NCI-H1436 treated with DMSO at 0.1 percent for 48 hours (cell line): ENCODE results near the gene HOMER2.

ENCODE experiments used
- DNase-seq: peaks from one replicate; lab custom pipeline; 2025; lab: John Stamatoyannopoulos, UW

Gene HOMER2

DNA sequence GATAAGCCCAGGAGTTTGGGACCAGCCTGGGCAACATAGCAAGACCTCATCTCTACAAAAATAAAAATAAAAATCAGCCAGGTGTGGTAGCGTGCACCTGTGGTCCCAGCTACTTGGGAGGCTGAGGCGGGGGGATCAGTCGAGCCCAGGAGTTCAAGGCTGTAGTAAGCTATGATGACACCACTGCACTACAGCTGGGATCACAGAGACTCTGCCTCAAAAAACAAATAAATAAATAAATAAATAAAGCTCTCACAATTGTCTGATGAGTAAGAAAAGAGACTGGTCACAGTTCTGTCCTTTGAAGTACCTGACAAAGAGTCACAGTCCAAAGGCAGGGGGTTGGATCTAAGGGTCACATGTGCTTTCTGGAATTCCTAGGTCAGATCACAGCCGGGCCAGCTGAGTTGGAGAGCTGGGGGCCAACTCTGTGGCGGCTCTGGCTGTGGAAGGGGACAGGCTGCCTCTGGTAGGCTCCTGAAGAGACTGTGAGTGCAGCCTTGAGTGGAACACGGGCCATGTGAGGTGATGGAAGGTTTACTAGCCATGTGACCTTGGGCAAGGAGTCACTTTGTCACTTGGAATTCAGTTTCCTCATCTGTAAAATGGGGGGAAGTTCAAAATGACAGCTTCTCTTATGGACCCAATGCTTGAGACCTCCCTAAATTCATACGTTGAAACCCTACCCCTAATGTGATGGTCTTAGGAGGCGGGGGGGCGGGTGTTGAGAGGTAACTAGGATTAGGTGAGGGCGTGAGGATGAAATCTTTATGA is 95.9 kb downstream of the HOMER2 start:
- no peak for DNase-seq

DNA sequence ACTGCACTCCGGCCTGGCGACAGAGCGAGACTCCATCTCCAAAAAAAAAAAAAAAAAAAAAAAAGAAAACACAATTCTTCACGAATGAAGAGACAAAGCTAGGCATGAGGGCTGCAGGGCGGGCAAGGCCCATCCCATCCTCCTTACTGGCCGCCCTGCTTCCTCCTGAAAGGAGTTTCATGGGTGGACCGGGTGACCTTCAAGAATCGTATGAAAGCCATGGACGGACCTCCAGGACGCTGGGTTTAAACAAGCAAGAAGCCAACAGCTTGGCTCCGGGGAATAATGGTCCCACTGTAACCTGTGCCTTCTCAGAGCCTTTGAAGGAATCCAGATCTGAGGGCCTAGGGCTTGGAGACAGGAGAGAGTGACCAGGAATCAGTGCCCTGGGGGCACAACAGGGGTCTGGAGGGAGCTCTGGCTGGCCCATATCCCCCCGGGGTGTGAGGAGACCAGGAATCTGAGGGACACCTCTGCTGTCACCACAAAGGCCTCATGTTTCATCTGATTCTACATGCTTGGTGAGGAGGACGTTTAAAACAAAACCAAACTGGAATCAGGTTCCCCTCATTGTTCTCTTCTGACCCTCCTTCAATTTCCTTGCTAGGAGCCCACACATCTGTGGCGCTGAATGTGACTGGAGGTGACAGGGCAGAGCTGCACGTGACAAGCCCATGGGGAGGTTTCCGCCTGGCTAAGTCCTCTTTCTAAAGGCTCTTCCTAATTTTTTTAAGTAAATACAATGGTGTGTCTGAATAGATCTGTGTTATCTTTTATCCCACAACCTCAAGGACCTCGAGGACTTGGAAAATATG is 97.0 kb downstream of the HOMER2 start:
- no peak for DNase-seq

DNA sequence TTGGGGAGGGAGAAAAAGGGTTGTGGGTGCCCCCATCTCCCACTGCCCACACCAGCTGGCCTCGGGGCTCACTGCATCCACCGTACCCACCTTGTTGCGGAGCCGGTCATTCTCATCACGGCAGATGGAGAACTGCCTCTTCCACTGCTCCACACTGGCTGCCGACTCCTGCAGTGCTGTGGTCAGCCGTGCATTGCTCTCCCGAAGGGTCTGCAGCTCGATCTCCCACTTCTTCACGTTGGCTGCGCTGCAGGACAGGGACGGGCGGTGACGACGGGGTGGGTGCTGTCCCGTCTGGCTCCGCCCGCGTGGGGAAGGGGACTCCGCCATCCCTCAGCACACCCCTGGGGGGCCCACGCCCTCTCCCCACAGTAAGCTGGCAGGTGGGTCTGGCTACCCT is 98.0 kb downstream of the HOMER2 start:
- DNase-seq, result no peak

DNA sequence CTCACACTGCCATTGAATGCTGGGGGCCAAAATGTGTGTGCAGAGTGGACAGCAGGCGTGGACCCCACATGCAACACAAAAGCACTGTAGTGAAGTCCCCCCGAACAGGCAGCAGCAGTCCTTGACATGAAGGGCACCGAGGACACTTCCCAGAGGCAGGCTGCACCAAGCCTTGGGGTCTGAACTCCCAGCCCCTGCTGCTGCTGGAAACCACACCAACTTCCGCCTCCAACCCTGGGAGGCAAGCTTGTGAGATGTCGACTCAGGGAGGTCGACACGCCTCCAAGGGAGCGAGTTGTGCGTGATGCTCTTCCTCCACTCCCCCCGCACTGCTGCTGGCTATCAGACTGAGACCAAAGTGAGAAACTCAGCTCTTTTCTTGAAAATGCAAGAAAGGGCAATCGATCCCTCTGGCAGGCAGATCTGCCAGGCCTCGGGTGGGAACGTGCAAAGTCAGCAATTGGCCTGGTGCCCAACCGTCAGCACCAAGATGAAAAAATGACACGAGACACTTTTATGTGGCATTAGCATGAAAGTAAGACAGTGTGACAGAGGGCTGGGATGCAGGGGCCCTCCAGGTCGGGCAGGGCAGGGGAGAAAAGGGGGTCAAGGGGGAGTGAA is 99.5 kb downstream of the HOMER2 start:
- no peak for DNase-seq

DNA sequence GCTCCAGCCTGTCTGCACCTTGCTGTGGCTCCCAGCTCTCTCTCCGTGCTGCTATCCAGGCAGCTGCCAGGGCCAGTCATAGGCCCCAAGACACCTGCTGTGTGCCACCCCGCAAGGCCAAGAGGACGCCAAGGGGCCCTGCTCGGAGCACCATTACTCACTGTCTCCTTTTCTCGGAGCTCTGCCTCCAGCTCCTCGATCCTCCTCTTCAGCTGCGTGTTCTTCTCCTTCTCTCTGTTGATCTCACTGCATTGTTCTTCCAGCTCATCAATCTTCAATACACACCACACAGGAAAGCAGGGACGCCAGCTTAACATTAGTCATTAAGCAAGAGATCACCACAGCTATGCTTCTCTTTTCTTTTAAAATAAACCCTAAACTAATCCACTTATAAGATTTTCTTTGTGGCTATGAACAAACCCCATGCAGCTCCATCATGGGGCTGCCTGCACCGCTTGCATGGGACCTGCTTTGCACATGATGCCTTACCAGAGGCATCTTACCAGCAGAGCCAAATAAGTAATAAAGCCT is 100.5 kb downstream of the HOMER2 start:
- DNase-seq, result no peak

DNA sequence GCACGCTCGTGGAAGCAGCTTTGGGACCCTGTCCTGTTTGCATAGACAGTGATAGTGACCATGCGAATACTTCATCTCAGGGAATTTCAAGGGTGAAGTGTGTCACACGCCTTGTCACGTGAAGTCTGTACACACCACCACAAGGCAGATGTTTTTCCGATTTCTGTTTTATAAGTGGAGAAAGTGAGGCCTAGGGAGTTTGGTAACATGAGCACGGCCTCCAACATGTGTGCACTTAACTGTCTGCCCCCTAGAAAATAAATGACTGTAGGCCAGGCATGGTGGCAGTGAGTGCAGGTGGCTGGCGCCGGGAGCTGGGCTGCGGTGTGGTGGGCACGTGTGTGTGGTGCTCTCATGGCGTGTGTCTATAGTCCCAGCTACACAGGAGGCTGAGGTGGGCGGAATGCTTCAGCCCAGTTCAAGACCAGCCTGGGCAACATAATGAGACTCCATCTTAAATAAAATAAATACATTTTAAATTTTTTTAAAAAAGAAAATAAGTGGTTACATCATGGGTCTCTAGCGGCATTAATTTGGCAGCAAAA is 101.1 kb downstream of the HOMER2 start:
- DNase-seq, result no peak

DNA sequence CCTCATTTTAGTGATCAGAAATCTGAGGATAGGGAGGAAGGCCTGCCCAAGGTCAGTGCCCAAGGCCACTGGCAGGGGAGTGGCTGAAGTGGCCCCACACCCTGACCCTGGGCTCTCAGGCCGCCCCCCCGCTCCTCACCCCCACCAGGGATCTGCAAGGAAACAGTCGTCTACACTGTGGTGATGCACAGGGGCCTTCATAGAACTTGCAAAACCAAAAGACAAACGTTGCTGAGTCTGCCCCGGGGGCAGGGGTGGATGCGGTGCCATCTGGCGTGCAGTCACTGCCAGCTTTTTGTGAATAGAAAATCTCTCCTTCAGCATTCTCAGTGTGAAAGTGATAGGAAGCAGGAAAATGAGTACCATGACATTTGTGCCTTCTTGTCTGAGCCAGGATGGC is 101.8 kb downstream of the HOMER2 start:
- DNase-seq, result no peak

DNA sequence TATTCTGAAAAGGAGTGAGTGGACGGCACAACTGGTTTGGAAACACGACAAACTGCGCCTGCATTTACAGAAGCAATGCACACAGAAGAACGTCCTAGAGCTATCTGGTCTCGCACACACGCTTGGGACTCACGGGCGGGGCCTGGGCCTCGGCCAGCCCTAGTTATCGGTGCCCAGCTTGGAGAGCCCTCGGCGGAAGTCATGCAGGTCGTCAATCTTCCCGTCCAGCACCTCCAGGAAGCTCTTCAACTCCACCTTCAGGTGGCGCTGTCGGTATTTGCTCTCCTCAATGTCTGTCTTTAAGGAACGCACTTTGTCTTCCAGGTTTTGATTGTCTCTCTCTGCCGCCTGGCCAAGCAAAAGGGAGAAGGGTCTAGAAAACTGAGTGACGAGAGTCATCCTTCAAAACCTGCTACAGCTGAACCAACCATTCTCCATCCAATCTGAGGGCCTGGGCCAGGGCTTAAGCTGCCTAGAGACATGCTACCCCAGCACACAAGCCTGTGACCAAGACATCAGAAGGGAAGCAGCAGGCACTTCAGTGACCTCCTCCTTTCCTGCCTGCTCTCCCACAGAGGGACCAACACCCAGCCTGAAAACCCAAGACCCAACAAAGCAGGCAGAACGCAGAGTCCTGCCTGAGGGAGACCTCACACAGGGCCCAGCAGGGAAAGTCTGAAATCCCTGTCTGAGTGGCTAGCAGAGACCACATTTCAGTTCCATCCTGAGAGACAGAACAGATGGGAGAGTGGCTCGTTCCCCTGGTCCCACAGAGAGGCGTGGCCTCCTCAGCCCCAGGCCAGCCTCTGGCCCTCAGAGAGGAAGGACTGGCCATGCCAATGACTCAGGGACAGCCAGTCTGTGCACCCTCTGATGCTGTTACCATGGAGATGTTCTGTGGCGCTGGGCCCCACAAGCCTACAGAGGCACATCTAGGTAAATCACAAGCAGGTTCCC is 102.7 kb downstream of the HOMER2 start:
- no peak for DNase-seq

DNA sequence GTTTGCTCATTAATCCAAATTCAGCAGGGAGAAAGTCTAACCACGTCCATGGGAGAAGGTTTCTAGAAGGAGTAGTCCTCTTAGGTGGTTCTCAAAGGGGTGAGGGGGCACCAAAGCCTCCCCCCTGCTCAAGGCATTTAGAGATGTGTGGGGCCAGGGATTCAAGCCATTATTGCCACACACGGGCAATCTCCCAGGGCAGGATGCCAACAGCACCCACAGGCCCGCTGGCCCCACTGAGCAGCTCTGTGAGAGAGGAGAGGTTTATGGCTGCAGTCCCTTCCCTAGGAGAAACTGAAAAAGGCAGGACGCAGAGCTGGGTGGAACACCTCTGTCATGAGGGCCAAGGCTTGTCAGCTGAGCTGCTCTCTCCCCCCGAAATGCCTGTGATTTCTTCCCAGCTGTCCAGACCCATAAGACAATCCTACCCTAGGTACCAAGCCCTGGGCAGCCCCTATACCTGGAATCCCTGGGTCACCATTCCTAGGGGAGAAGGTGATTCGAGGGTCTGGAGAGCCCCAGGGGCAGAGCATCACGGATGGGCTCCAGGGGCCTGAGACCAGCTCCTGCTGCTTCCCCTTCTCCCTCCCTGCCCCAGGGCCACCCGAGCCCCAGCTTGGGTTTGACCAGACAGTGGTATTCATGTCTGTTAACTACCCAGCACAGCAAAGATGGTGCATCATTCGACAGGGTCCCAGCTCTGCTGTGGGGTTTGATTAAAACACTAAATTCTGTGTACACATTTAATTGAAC is 104.1 kb downstream of the HOMER2 start:
- no peak for DNase-seq

DNA sequence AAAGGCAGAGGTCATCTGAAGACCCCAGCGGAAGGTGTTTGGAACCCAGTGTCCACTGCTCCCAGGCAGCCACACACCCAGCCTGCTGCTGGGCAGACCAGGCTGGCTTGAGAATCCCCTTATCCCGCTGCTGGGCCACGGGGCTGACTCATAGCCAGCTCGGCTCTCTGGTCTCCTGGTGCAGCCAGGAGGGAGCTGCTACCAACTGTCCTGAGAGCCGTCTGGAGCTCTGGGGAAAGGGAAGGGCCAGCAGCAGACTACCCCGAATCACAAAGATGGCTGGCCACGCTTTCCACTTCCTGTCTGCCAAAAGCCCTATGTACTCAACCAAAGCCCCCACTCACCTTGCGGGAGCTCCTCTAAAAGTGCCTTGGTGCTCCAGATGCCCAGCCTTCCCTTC is 104.8 kb downstream of the HOMER2 start:
- DNase-seq, result no peak

DNA sequence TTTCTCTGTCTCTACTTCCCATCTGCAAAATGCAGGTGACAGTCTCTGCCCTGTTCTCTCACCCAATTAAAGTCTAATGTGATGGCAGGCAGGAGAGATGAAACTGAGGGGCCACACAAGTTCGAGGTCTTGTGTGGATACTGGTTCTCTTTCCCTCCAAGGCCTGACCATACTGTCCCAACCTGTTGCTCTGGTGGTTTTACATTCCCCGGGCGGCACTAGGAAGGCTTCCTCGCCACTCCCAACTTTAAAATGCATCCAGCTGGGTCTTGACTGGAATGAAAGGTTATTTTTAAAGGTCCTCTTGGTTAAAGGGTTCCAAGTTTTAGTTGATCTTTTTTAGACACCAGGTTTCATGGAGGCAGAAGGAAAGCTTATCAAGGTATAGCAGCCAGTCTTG is 105.9 kb downstream of the HOMER2 start:
- no peak for DNase-seq

DNA sequence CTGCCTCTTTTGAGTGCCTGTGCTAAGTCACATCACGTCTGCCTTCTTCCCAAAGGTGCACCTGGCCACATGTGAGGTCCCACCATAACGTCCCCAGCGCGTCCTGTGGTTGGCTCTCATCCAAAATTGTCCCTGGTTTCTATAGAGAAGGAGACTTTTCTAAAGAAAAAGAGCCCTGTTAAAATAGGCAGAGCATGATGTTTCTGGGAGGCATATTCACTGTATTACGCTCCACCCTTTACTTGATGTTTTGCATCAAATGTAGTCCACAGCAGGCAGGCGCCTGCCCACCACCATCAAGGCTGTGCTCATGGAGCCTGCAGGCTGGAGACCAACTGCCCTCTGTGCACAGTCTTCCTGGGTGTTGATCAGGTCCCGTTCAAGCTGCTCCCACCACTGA is 106.8 kb downstream of the HOMER2 start:
- no peak for DNase-seq

DNA sequence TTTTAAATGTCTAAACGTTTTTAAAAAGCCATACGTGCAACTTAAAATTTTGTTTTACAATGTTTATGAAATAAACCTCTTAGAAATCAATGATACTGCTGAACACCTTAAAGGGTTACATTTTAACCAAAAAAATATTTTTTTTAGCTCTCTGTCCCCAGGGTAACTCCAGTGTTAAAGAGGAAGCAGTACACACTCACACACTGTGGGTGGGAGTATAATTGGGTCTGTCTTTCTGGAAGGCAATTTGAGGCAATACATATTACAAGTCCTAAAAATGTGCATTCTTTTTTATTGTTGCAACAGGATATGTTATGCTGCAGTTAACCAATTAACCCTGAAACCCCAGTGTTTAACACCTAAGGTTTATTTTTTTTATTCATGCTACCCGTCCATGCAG is 109.0 kb downstream of the HOMER2 start:
- no peak for DNase-seq

DNA sequence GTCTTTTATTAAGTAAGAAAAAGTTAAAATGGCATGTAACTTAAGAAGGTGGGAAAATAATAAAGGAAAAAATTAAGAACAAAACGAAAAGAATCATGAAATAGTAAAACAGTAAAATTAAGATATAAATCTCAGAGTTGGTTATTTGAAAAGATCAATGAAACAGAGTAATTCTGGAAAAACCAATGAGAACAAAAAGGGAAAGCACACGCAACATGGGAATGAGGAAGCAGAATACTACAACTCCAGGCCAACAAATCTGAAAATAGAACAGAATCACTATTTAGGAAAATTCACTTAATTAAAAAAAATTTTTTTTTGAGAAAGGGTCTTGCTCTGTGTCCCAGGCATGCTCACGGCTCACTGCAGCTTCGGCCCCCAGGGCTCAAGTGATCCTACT is 112.4 kb downstream of the HOMER2 start:
- no peak for DNase-seq

DNA sequence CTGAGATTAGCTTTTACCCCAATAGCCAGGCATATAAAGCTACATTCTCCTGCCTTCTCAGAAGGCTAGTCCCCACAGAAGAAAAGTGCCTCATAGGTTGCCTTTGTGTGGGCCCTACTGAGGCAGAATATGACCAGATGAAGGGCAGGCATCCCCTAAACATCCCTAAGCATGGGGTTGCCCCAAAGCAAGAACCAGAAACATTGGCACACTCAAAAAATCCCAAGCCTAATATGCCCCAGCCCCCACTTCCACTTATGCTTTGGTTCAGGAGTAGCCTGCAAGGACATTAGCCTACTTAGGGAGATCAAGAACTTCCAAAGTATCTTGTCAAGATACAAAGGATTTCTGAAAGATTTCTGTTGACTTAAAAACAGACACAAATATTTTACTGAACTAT is 113.4 kb downstream of the HOMER2 start:
- no peak for DNase-seq

DNA sequence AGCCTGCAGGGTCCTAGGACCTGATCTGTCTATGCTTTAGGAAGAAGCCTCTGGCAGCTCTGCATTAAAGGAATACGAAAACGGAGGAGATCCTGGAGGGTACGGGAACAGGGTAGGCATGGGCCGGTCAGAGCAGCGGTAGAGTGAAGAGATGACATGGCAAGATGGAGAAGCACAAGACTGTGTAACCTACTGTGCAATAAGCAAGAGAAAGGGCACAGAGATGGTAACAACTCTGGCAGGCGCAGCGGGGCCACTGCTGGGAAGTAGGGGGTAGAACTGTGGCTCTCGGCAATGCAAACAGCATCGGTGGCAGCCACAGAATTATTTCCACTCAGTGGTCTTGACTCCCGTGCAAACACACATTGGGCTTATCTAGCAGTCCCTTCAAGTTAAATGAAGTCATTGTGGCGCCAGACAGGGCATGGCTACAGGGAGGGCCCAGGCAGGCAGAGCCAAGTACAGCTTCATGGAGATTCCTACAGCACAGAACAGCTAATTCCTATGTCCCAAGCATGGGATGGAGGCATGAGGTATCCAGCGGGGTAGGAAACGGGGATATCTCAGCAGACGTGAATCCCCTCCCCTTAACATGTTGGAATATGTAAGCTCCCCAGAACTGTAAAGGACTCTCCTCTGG is 114.3 kb downstream of the HOMER2 start:
- DNase-seq, result no peak

DNA sequence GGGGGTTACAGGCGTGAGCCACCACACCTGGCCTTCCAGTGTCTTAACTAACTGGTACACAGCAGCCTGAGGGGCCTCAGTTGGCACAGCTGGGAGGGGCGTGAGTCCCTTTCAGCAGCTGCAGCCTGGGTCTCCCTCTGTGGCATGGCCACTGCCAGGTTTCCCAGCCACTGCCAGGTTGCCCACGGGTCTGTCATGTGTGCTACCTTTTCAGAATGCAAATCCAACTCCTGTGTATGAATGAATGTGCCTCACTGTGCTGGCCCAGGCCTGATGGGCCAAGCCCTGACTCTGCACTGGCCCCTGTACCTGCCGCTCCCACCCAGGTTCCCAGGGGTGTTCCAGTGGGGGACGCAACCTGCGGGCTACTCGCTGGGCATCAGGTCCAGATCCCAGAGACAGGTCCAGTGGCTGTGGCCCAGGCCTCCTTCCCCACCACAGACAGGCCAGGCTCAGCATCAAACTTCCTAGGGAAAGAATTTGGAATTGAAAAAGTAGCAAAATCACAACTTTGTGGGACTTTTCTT is 117.1 kb downstream of the HOMER2 start:
- no peak for DNase-seq

DNA sequence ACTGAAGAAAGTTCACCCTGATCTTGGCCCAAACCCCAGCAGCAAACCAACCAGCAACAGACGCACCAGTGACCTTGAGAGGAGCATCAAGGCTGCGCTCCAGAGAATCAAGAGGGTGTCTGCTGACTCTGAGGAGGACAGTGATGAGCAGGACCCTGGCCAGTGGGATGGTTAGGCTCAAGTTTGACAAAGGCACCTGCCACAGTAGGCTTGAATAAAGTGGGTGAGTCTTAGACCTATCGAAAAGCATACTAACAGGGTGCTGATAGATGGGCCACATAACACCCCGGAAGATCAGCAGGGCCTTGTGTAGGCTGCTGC is 119.2 kb downstream of the HOMER2 start:
- DNase-seq, result no peak

DNA sequence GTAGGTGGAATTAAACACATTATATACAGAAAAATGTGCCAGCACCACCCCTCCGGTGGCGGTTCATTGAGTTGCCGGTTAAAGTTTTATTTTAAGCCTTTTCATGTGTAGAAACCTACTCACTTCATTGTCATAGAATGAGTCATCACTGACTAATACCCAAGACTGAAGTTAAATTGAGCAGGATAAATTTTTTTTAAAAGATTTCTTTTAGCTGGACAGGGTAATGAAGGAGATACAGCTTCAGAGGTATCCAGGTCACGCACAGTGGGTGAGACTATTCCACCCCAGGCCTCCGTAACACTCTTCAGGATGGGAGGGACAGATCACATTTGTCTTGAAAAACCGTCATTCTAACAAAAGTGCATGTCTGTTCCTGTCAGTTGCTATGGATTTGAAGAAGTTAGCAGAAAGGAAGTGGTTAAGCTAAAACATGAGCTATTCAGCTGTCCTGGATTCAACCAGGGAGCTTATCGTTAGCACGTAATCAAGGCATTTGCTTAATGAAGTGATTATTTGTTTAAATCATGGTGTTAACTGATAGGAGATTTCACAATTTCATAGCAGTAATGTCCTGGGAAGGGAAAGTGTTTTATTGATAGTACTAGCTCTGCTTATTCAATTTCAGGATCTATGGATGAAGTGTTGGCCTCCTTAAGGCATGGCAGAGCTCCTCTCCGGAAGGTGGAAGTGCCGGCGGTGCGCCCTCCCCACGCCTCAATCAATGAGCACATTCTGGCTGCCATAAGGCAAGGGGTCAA is 119.7 kb downstream of the HOMER2 start:
- DNase-seq, result no peak
